Fibroblast of skin of abdomen (primary cell): ENCODE results near the gene TALDO1.
A peak's percentile ranks its signal among the peaks of the same experiment; 100 is the strongest.
"Not testable (repeated sequence)": the region's sequence is repeated elsewhere in the genome, so short reads cannot be mapped to it uniquely, and the experiment has no call there.

Experiments
- DNase-seq: peaks from one replicate; pipeline ENCODE4 v3.0.0-alpha.2; 2013

Gene TALDO1

GRCh38 chr11:719214-720016 is 27.8 kb upstream of the TALDO1 start:
- DNase-seq: no peak

DNA sequence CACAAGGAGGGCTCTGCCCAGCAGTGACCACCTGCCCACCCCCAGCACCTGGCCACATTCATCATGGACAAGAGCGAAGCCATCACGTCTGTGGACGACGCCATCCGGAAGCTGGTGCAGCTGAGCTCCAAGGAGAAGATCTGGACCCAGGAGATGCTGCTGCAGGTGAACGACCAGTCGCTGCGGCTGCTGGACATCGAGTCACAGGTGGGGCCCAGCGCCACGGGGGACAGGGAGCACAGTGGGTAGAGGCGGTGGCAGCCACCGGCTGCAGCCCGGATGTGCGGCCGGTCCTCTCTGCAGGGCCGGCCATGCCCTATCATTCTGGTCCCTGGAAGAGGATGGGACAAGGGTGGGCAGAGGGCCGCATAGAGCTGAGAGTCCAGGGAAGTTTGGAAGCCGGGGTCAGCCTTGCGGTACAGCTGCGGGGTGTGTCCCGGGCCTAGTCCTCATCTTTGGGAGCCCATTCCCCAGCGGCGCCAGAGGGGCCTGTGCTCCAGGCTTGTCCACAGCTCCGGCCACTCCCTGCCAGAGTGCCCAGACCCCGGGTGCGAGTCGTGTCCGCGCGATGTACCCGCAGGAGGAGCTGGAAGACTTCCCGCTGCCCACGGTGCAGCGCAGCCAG is 27.1 kb upstream of the TALDO1 start:
- no peak for DNase-seq

DNA sequence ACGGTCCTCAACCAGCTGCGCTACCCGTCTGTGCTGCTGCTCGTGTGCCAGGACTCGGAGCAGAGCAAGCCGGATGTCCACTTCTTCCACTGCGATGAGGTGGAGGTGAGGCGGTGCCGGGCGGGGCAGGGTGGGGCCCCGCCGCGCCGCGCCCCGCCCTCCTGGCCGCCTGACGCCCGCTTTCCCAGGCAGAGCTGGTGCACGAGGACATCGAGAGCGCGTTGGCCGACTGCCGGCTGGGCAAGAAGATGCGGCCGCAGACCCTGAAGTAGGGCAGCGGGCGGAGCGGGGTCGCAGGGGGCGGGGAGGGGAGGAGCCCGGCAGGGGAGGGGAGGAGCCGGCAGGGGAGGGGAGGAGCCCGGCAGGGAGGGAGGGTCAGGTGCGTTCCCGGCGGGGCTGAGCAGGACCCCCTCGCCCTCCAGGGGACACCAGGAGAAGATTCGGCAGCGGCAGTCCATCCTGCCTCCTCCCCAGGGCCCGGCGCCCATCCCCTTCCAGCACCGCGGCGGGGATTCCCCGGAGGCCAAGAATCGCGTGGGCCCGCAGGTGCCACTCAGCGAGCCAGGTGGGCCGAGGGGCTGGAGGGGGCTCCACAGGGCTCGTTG is 26.5 kb upstream of the TALDO1 start:
- no peak for DNase-seq

DNA sequence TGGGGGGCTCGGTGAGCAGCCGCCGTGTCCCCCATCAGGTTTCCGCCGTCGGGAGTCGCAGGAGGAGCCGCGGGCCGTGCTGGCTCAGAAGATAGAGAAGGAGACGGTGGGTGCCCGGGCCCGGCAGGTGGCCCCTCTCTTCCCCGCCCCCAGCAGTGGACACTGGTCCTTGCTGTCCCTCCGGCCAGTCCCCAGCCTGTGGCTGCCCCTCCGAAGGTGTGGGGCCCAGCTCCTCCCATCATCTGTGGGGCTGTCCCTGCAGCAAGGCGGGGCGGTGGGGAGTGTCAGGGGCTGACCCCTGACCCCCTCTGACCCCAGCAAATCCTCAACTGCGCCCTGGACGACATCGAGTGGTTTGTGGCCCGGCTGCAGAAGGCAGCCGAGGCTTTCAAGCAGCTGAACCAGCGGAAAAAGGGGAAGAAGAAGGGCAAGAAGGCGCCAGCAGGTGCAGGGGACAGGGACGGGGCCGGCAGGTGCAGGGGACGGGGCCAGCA is 26.0 kb upstream of the TALDO1 start:
- no peak for DNase-seq

GRCh38 chr11:721741-722345 is 25.4 kb upstream of the TALDO1 start:
- no peak for DNase-seq

- DNase-seq: no peak
Measured at GRCh38 chr11:722346-722811, 24.9 kb upstream of the TALDO1 start.

- peak; percentile 53 for DNase-seq
Measured at GRCh38 chr11:723120-723883, 24.0 kb upstream of the TALDO1 start.

- no peak for DNase-seq
Measured at GRCh38 chr11:724049-724777, 23.1 kb upstream of the TALDO1 start.

GRCh38 chr11:724778-725386 is 22.4 kb upstream of the TALDO1 start:
- DNase-seq: no peak

- no peak for DNase-seq
Measured at GRCh38 chr11:725624-726202, 21.6 kb upstream of the TALDO1 start.

GRCh38 chr11:726278-727220 is 20.7 kb upstream of the TALDO1 start:
- no peak for DNase-seq

DNA sequence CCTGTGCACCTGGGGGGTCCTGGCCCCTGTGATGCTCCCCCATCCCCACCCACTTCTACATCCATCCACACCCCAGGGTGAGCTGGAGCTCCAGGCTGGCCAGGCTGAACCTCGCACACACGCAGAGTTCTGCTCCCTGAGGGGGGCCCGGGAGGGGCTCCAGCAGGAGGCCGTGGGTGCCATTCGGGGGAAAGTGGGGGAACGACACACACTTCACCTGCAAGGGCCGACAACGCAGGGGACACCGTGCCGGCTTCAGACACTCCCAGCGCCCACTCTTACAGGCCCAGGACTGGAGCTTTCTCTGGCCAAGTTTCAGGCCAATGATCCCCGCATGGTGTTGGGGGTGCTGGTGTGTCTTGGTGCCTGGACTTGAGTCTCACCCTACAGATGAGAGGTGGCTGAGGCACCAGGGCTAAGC is 20.0 kb upstream of the TALDO1 start:
- no peak for DNase-seq

DNA sequence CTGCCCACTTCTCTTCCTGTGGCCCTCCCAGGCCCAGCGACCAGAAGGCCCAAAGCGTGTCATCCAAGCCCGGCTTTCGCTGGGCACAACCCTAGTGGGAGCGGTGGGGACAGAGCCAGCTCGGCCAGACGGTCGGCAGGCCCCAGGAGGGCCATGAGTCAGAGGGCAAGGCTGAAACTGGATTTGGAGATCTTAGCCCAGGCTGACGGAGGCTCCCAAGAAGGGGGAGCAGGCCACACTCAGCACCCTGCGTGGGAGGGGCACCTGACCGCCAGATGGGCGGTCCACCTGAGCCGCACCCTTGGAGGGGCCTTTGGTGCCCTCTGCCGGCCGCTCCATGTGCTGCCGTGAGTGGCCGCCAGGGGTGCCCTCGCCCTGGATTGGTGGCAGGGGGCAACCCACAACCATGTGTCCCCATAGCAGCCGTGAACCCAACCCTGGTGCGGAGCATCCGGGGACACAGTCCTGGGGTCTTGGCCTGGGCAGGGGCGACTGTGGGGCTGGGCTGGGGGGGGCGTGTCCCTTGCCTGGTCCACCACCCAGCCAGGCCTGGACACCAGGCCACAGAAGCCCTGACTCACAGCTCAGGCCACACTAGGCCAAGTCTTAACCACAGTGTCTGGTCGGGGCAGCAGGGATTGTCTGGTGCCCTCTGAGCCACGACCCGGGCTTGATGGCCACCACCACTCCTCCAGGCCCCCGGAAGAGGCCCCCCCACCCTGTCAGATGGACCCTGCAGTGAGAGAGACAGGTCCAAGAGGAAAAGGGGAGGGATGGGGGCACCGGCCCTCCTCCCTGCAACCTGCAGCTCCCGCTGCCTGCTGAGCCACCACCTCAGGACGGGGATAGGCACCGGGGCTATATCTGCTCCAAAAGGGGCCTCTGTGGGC is 19.2 kb upstream of the TALDO1 start:
- DNase-seq: peak; percentile 48

DNA sequence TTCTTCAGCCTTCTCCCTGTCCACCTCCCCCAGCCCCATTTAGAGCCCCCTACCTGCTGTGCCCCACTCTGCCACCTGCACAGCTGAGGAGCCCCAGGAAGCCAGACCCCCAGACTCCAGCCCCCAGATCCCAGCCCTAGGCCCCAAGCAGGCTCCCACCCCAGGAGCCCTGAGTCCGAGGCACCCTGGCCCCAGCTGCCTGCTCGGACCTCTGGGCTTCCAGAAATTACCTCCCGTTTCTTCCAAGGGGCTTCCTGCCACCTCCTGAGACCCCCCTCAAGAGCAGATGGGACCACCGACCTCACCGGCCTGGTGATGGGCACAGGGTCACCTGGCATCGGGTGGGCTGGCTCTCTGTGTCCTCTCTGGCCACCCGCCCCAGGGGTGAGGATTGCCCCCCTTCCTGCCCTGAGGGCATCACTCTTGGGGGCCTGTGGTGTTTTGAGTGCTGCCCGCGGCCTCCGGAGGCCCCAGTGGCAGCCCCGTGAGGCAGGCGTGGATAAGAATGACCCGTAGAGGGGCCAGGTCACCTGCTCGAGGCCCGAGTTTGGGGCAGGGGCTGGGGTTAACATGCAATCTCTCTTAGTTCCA is 18.3 kb upstream of the TALDO1 start:
- no peak for DNase-seq

GRCh38 chr11:729492-730074 is 17.7 kb upstream of the TALDO1 start:
- DNase-seq: no peak

GRCh38 chr11:733072-733471 is 14.2 kb upstream of the TALDO1 start:
- DNase-seq: no peak

GRCh38 chr11:734541-734940 is 12.7 kb upstream of the TALDO1 start:
- not testable (repeated sequence) for DNase-seq

DNA sequence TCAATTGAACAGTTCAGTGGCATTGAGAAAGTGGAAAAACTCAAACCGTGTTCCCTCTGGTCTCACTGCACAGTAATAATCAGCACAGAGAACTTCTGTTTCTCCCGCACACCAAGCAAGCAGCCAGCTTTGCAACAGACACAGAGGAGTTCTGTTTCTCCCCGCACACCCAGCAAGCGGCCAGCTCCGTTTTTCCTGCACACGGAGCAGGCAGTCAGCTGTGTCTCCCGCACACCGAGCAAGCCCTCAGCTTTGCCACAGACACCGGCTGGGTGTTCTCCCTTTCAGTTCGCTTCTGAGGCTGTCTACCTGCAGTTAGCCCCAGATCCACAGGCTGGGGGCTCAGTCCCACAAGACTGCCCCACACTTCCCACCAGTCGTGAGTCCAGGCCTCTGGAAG is 9.9 kb upstream of the TALDO1 start:
- no peak for DNase-seq
